Sigmoid colon (tissue), 4 donors: ENCODE measurements around the gene HIVEP3.

ENCODE experiments used
- POLR2AphosphoS5 ChIP-seq, 4 donors: sonication (generic); formaldehyde crosslinking; IDR thresholded peaks; one replicate each; pipeline ENCODE4 v1.6.1; 2017; ENCODE audit warnings: antibody characterized with exemption in 4 of 4
- TF ChIP-seq, protein P1 (sequence below), 4 experiments: fragments of 450-650 bp in 3 of 4; fragments of 200-600 bp in 1 of 4; IDR thresholded peaks; one replicate each; pipeline ENCODE4 v1.5.1; 2016 to 2019; ENCODE audit warnings: antibody characterized with exemption in 4 of 4, mild to moderate bottlenecking in 3 of 4, moderate library complexity in 2 of 4

DNA sequence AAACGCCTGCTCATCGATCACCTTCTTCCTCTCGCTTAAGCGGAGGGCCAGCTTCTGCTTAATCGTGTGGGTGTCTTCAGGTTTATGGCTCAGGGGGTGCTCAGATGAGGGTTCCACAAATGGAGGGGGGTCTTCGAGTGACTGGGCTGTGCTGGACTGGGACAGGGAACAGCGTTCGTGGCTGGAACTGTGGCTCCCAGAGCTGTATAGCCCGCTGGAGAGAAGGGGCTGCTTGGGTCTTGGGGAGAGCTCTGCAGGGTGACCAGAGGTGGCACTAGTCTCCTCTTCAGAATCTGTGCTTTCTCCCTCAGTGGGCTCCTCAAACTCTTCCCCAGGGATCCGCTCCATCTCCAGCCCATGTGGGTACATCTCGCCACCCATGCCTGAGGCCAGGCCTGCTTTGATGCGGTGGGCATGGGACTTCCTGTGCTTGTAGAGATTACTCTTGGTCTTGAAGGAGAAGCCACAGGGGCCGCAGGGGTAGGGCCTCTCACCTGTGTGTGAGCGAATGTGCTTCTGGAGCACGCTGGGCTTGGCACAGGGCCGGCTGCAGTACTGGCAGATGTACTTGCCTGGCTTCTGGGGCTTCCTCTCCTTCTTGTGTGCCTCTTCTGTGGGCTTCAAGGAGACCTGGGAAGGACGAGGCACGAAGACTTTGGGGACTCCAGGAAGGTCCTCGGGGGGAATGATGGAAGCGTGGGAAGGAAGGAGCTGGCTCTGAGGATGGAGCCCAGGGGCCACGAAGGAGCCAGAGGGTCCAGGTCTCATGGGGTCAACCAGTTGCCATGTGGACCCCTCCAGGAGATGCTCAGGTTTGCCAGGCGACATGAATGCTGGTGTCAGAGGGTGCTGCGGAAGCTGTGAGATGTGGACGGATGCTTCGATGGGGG, 334.8 kb downstream of the HIVEP3 start:
- TF ChIP-seq, protein P1, sequence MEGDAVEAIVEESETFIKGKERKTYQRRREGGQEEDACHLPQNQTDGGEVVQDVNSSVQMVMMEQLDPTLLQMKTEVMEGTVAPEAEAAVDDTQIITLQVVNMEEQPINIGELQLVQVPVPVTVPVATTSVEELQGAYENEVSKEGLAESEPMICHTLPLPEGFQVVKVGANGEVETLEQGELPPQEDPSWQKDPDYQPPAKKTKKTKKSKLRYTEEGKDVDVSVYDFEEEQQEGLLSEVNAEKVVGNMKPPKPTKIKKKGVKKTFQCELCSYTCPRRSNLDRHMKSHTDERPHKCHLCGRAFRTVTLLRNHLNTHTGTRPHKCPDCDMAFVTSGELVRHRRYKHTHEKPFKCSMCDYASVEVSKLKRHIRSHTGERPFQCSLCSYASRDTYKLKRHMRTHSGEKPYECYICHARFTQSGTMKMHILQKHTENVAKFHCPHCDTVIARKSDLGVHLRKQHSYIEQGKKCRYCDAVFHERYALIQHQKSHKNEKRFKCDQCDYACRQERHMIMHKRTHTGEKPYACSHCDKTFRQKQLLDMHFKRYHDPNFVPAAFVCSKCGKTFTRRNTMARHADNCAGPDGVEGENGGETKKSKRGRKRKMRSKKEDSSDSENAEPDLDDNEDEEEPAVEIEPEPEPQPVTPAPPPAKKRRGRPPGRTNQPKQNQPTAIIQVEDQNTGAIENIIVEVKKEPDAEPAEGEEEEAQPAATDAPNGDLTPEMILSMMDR (IDR thresholded peaks at IDR 0.05) = no peak
- TF ChIP-seq POLR2AphosphoS5 (IDR thresholded peaks at IDR 0.05) = no peak
